Hepatocyte (in vitro differentiated cells): Measurements from ENCODE around the gene KRTAP19-8. TPM values are rescaled to one million over a fixed set of nuclear protein-coding genes. Genes with fewer than 3 reads are reported as not detected.

Source experiments
- DNase-seq: peaks from one replicate; pipeline ENCODE4 v3.0.0-alpha.2; 2016; ENCODE audit warnings: low spot score
- H2AFZ ChIP-seq: fragments of 200-600 bp; sonication (generic); 2 replicates; pipeline ENCODE4 v1.6.0; 2016; ENCODE audit warnings: antibody characterized with exemption, mild to moderate bottlenecking
- H3K27ac ChIP-seq: fragments of 200-600 bp; sonication (generic); 2 replicates; pipeline ENCODE4 v1.5.1; 2016; ENCODE audit warnings: mild to moderate bottlenecking
- H3K27me3 ChIP-seq: fragments of 200-600 bp; sonication (generic); 2 replicates; pipeline ENCODE4 v1.6.1; 2016
- H3K36me3 ChIP-seq: fragments of 200-600 bp; sonication (generic); replicated peaks from 2 replicates; pipeline ENCODE4 v1.5.1; 2016; ENCODE audit warnings: low read depth; ENCODE audit not compliant: insufficient read depth
- H3K4me1 ChIP-seq: fragments of 200-600 bp; sonication (generic); 2 replicates; pipeline ENCODE4 v1.5.1; 2016; ENCODE audit warnings: mild to moderate bottlenecking, moderate library complexity; ENCODE audit not compliant: insufficient read depth
- H3K4me2 ChIP-seq: fragments of 200-600 bp; sonication (generic); 2 replicates; pipeline ENCODE4 v1.6.0; 2016
- H3K4me3 ChIP-seq: fragments of 200-600 bp; sonication (generic); 2 replicates; pipeline ENCODE4 v1.5.1; 2016; ENCODE audit warnings: mild to moderate bottlenecking
- H3K79me2 ChIP-seq: fragments of 200-600 bp; sonication (generic); 2 replicates; pipeline ENCODE4 v1.6.0; 2017; ENCODE audit warnings: mild to moderate bottlenecking
- H3K9me2 ChIP-seq: fragments of 200-600 bp; sonication (generic); replicated peaks from 2 replicates; pipeline ENCODE4 v1.6.0; 2017; ENCODE audit warnings: mild to moderate bottlenecking; ENCODE audit not compliant: insufficient read depth
- H3K9me3 ChIP-seq: fragments of 200-600 bp; sonication (generic); 2 replicates; pipeline ENCODE4 v1.5.1; 2016; ENCODE audit warnings: low read depth, mild to moderate bottlenecking
- H4K20me1 ChIP-seq: fragments of 200-600 bp; sonication (generic); 2 replicates; pipeline ENCODE4 v1.6.0; 2016; ENCODE audit warnings: mild to moderate bottlenecking; ENCODE audit not compliant: insufficient read depth, poor library complexity, severe bottlenecking
- EZH2 ChIP-seq: fragments of 200-600 bp; sonication (generic); IDR thresholded peaks from 2 replicates; pipeline ENCODE4 v1.6.1; 2016; ENCODE audit warnings: antibody characterized with exemption, mild to moderate bottlenecking, borderline replicate concordance
- EZH2phosphoT487 ChIP-seq: fragments of 200-600 bp; sonication (generic); IDR thresholded peaks from one replicate; pipeline ENCODE4 v1.6.1; 2018; ENCODE audit warnings: antibody characterized with exemption, mild to moderate bottlenecking, low read depth, moderate library complexity; ENCODE audit not compliant: unreplicated experiment, severe bottlenecking
- WGBS: methylation state at CpG from one replicate; pipeline ENCODE4 v1.1.6; 2016; ENCODE audit warnings: low lambda C conversion rate; ENCODE audit errors: missing lambda C conversion rate; 5-methylcytosine and 5-hydroxymethylcytosine counted together
- polyA plus RNA-seq: library from polyadenylated mRNA; unstranded; fragments of >200 nt; fragmentation: Nextera tagmentation; extraction: Ambion mirVana; gene quantifications from 2 replicates; pipeline ENCODE4 v1.2.1, GENCODE V29; 2016
- total RNA-seq: library from RNA; depleted of rRNA; stranded (reverse); fragments of >200 nt; gene quantifications from 2 replicates; pipeline ENCODE4 v1.2.3, GENCODE V29; 2014
- TF ChIP-seq, protein P1 (sequence below): fragments of 200-600 bp; sonication (generic); IDR thresholded peaks from 2 replicates; pipeline ENCODE4 v1.5.1; 2016; ENCODE audit warnings: antibody characterized with exemption, mild to moderate bottlenecking; ENCODE audit not compliant: poor library complexity

Gene KRTAP19-8
- total and polyA plus RNA-seq, 2 experiments from 2014 or later: not detected

DNA sequence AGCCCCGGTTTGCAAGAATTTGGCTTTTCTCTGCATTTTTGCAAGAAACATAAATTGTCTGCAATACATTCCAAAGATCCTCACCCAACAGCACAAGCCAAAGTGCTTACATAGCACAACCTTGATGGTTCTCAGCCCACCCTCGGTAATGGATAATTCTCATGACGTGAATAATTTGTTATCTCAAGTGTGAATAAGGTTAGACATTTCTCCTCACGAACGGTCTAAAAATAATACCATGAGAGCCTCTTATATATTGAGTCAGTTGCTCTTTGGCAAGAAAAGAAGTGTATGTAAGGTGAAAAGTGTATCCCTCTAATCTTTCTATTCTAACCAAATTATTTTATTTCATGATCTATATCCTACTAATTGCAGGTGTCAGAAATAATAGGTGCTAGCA, 33.3 kb downstream of the KRTAP19-8 start:
- H3K4me3 ChIP-seq: no peak overlapping the region
- H3K36me3 ChIP-seq: no peaks in the 10 kb centered on the region
- H3K9me3 ChIP-seq: no peaks in the 10 kb centered on the region
- TF ChIP-seq EZH2phosphoT487 (no peak), EZH2 (no peak)
- TF ChIP-seq, protein P1, sequence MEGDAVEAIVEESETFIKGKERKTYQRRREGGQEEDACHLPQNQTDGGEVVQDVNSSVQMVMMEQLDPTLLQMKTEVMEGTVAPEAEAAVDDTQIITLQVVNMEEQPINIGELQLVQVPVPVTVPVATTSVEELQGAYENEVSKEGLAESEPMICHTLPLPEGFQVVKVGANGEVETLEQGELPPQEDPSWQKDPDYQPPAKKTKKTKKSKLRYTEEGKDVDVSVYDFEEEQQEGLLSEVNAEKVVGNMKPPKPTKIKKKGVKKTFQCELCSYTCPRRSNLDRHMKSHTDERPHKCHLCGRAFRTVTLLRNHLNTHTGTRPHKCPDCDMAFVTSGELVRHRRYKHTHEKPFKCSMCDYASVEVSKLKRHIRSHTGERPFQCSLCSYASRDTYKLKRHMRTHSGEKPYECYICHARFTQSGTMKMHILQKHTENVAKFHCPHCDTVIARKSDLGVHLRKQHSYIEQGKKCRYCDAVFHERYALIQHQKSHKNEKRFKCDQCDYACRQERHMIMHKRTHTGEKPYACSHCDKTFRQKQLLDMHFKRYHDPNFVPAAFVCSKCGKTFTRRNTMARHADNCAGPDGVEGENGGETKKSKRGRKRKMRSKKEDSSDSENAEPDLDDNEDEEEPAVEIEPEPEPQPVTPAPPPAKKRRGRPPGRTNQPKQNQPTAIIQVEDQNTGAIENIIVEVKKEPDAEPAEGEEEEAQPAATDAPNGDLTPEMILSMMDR: no peak
- no peaks in the 10 kb centered on the region for H3K79me2 ChIP-seq
- H2AFZ ChIP-seq: no peak overlapping the region
- no peaks in the 10 kb centered on the region for H3K27me3 ChIP-seq
- no peaks in the 10 kb centered on the region for H4K20me1 ChIP-seq
- no peak overlapping the region for H3K27ac ChIP-seq
- DNase-seq: no peak
- WGBS: 79% methylated on average over 5 of the region's 5 CpGs
- H3K4me1 ChIP-seq: no peaks in the 10 kb centered on the region
- no peak overlapping the region for H3K4me2 ChIP-seq
- no peaks in the 10 kb centered on the region for H3K9me2 ChIP-seq

DNA sequence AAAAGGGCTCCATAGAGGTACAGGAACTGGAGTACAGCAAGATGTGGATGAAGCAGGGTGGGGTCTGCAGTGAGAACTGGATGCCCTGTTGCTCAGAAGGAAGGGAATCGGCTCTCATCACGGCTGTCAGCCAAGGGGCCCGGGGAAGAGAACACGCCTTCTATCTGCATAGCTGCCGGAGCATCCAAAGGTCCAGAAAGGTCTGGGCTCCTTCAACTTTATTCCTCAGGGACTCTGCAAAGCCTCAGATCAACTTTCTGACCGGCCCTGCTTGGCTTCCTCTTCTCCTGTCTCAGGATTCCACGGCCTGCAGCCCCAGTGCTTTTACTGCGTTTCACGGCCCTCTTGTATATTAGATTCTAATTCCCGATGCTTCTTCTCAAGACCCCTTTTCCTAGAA, 34.8 kb downstream of the KRTAP19-8 start:
- 78% methylated on average over 10 of the region's 10 CpGs for WGBS
- no peak overlapping the region for H3K4me3 ChIP-seq

DNA sequence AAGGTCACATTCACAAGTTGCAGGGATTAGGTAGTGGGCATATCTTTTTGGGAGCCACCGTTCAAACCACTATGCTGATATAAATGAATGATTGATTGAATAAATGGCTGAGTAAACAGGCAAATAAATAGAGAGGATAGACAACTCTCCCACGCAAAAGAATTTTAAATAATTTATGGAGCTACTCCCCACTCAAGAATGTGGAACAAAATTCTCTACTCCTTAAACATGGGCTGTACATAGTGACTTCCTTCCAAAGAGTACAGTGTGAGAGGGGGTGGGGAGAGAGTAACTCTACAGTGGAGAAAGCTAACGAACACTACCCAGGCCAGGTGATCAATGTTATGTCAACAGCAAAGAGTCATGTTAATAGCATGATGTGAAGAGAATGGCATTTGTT, 40.7 kb downstream of the KRTAP19-8 start:
- no peak overlapping the region for H2AFZ ChIP-seq
- H3K27me3 ChIP-seq: no peaks in the 10 kb centered on the region
- H4K20me1 ChIP-seq: no peaks in the 10 kb centered on the region
- no peaks in the 10 kb centered on the region for H3K9me2 ChIP-seq
- no peaks in the 10 kb centered on the region for H3K79me2 ChIP-seq
- no peak for DNase-seq
- no peak overlapping the region for H3K4me3 ChIP-seq
- H3K4me2 ChIP-seq: no peak overlapping the region
- H3K27ac ChIP-seq: no peak overlapping the region
- 46% methylated on average over 3 of the region's 3 CpGs for WGBS
- H3K9me3 ChIP-seq: no peaks in the 10 kb centered on the region
- H3K4me1 ChIP-seq: no peaks in the 10 kb centered on the region
- TF ChIP-seq, protein P1: no peak
- TF ChIP-seq EZH2 (no peak), EZH2phosphoT487 (no peak)
- no peaks in the 10 kb centered on the region for H3K36me3 ChIP-seq

More for the DNA sequence above, 34.8 kb downstream of the KRTAP19-8 start:
- Histone ChIP-seq H3K4me2 (no peak overlapping the region), H3K9me2 (no peaks in the 10 kb centered on the region), H2AFZ (no peak overlapping the region), H3K79me2 (no peaks in the 10 kb centered on the region), H3K4me1 (no peaks in the 10 kb centered on the region), H4K20me1 (no peaks in the 10 kb centered on the region), H3K27me3 (no peaks in the 10 kb centered on the region), H3K9me3 (no peaks in the 10 kb centered on the region), H3K36me3 (no peaks in the 10 kb centered on the region), H3K27ac (no peak overlapping the region)
- no peak for DNase-seq
- no peak for TF ChIP-seq EZH2
- TF ChIP-seq, protein P1: no peak

DNA sequence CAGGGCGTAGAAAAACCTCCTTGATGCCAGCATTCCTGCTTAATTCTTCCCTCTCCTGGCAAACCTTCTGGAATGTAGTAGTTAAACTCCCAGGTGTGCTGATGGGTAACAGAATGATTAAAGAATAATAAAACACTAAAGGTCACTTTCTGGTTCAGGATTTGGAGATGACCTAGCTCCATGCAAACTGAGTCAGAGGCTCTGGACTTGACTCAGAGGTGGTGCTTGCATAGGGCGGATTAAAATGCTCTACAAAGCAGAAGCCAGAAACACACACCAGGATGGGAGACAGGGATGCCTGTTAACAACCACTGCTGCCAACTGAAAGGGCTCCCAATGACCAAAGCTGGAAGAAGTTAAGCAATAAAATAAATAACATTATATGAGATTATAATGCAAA, 41.5 kb downstream of the KRTAP19-8 start:
- no peak overlapping the region for H3K4me3 ChIP-seq
- no peaks in the 10 kb centered on the region for H3K27me3 ChIP-seq
- no peaks in the 10 kb centered on the region for H3K9me2 ChIP-seq
- no peaks in the 10 kb centered on the region for H3K4me1 ChIP-seq
- H3K36me3 ChIP-seq: no peaks in the 10 kb centered on the region
- H3K9me3 ChIP-seq: no peaks in the 10 kb centered on the region
- H4K20me1 ChIP-seq: no peaks in the 10 kb centered on the region
- H3K79me2 ChIP-seq: no peaks in the 10 kb centered on the region
- WGBS: 68% methylated on average over 2 of the region's 2 CpGs
- TF ChIP-seq EZH2phosphoT487: no peak
- TF ChIP-seq, protein P1: no peak
- TF ChIP-seq EZH2: no peak
- H3K4me2 ChIP-seq: no peak overlapping the region
- H3K27ac ChIP-seq: no peak overlapping the region
- H2AFZ ChIP-seq: no peak overlapping the region
- no peak for DNase-seq
